Nucleus accumbens (tissue), 56 donors: ENCODE data around the gene SLC24A4.

Source experiments
- DNase-seq, 56 donors: peaks; one replicate each; lab custom pipeline; 2025; lab: John Stamatoyannopoulos, UW

Gene SLC24A4

GRCh38 chr14:92451755-92452154 is 128.8 kb downstream of the SLC24A4 start:
- DNase-seq: no peak

GRCh38 chr14:92452471-92452870 is 129.5 kb downstream of the SLC24A4 start:
- no peak for DNase-seq

GRCh38 chr14:92453691-92454090 is 130.7 kb downstream of the SLC24A4 start:
- no peak for DNase-seq

- no peak for DNase-seq
Observed at GRCh38 chr14:92455231-92455630, 132.3 kb downstream of the SLC24A4 start.

- peak in 9 of 56 donors; percentile 4 to 44 (median 17) for DNase-seq
Observed at GRCh38 chr14:92456215-92457015, 133.4 kb downstream of the SLC24A4 start.

- no peak for DNase-seq
Observed at GRCh38 chr14:92457016-92457565, 134.1 kb downstream of the SLC24A4 start.

- DNase-seq: no peak
Observed at GRCh38 chr14:92458136-92459029, 135.4 kb downstream of the SLC24A4 start.

- DNase-seq: no peak
Observed at GRCh38 chr14:92459030-92459949, 136.3 kb downstream of the SLC24A4 start.

- no peak for DNase-seq
Observed at GRCh38 chr14:92459950-92460421, 137.0 kb downstream of the SLC24A4 start.

- DNase-seq: no peak
Observed at GRCh38 chr14:92460541-92460915, 137.6 kb downstream of the SLC24A4 start.

- DNase-seq: no peak
Observed at GRCh38 chr14:92460916-92461579, 138.1 kb downstream of the SLC24A4 start.

GRCh38 chr14:92461891-92462290 is 138.9 kb downstream of the SLC24A4 start:
- no peak for DNase-seq

- DNase-seq: no peak
Observed at GRCh38 chr14:92462568-92462967, 139.6 kb downstream of the SLC24A4 start.

- no peak for DNase-seq
Observed at GRCh38 chr14:92463141-92463540, 140.2 kb downstream of the SLC24A4 start.

GRCh38 chr14:92464156-92464555 is 141.2 kb downstream of the SLC24A4 start:
- no peak for DNase-seq

- no peak for DNase-seq
Observed at GRCh38 chr14:92464716-92465115, 141.8 kb downstream of the SLC24A4 start.

GRCh38 chr14:92465353-92466055 is 142.5 kb downstream of the SLC24A4 start:
- DNase-seq: no peak

GRCh38 chr14:92466059-92466458 is 143.1 kb downstream of the SLC24A4 start:
- no peak for DNase-seq

GRCh38 chr14:92469515-92469914 is 146.6 kb downstream of the SLC24A4 start:
- no peak for DNase-seq
